GM12873 (cell line): Measurements from ENCODE around the gene INSM1.

Experiments used
- CTCF ChIP-seq: IDR thresholded peaks from 2 replicates; pipeline ENCODE4 v1.5.1; 2012; ENCODE audit warnings: low read depth, mild to moderate bottlenecking, moderate library complexity, low read length, control low read depth; ENCODE audit not compliant: insufficient read depth; ENCODE audit errors: missing control alignments

The INSM1 gene

GRCh38 chr20:20342066-20342465 lies 25.8 kb upstream of the INSM1 start:
- no peak for TF ChIP-seq CTCF

- no peak for TF ChIP-seq CTCF
Observed at GRCh38 chr20:20343932-20344331, 24.0 kb upstream of the INSM1 start.

- TF ChIP-seq CTCF, result no peak
Observed at GRCh38 chr20:20344476-20344875, 23.4 kb upstream of the INSM1 start.

GRCh38 chr20:20353576-20353975 lies 14.3 kb upstream of the INSM1 start:
- no peak for TF ChIP-seq CTCF

- TF ChIP-seq CTCF, result no peak
Observed at GRCh38 chr20:20358801-20359200, 9.1 kb upstream of the INSM1 start.

GRCh38 chr20:20359628-20360027 lies 8.3 kb upstream of the INSM1 start:
- TF ChIP-seq CTCF, result no peak

GRCh38 chr20:20360464-20360863 lies 7.4 kb upstream of the INSM1 start:
- TF ChIP-seq CTCF, result peak; percentile 82
